IPS DF 6.9 (cell line): ENCODE measurements around the gene ABCB10.

Experiments
- DNase-seq: peaks from one replicate; pipeline ENCODE4 v3.0.0-alpha.2; 2013; ENCODE audit warnings: low read depth, low spot score
- H3K27ac ChIP-seq: one replicate; pipeline ENCODE4 v1.5.1; 2013; ENCODE audit warnings: low read length, control low read depth
- H3K27me3 ChIP-seq: 2 replicates; pipeline ENCODE4 v1.6.1; 2013; ENCODE audit warnings: mild to moderate bottlenecking, low read length; ENCODE audit not compliant: control insufficient read depth, insufficient read depth
- H3K36me3 ChIP-seq: 2 replicates; pipeline ENCODE4 v1.6.1; 2013; ENCODE audit warnings: low read length; ENCODE audit not compliant: control insufficient read depth, insufficient read depth
- H3K4me1 ChIP-seq: 2 replicates; pipeline ENCODE4 v1.6.1; 2013; ENCODE audit warnings: low read length; ENCODE audit not compliant: control insufficient read depth, insufficient read depth
- H3K4me3 ChIP-seq: 2 replicates; pipeline ENCODE4 v1.5.1; 2013; ENCODE audit warnings: mild to moderate bottlenecking, low read length
- H3K9me3 ChIP-seq: 2 replicates; pipeline ENCODE4 v1.6.1; 2013; ENCODE audit warnings: low read length, inconsistent platforms; ENCODE audit not compliant: control insufficient read depth, insufficient read depth
- WGBS: extraction: QIAGEN DNeasy Blood & Tissue Kit; methylation state at CpG from one replicate; pipeline ENCODE4 v1.1.7; 2013; ENCODE audit warnings: mixed read lengths, missing lambda C conversion rate; ENCODE audit not compliant: insufficient read length, insufficient coverage; 5-methylcytosine and 5-hydroxymethylcytosine counted together

ABCB10 gene

DNA sequence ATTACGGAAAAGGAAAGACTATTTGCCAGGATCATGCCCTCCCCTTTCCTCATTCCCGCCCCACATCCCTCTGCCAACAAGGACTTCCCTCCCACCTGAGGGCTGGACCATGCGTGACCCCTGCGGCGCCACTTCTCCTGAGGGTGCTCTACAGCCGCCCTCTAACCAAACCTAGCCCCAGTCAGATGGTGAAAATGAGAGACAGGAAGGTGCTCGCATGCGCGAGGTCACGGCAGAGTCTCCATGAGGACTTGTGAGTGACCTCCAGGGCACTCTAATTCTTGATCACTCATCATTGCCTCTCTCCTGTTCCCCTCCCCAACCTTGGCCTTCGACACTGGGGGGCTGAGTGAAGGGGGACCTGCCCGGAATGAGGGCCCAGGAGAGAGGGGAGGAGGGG is 35.3 kb upstream of the ABCB10 start:
- H3K27ac ChIP-seq = no peak overlapping the region
- H3K36me3 ChIP-seq = peaks cover 12% of the 10 kb centered on the region
- no peak overlapping the region for H3K4me3 ChIP-seq
- WGBS = no CpG with 5 or more reads among the region's 12 CpGs
- no peaks in the 10 kb centered on the region for H3K9me3 ChIP-seq
- H3K27me3 ChIP-seq = no peaks in the 10 kb centered on the region
- DNase-seq = no peak
- H3K4me1 ChIP-seq = no peaks in the 10 kb centered on the region; the same call in 1 of the 2 replicates

DNA sequence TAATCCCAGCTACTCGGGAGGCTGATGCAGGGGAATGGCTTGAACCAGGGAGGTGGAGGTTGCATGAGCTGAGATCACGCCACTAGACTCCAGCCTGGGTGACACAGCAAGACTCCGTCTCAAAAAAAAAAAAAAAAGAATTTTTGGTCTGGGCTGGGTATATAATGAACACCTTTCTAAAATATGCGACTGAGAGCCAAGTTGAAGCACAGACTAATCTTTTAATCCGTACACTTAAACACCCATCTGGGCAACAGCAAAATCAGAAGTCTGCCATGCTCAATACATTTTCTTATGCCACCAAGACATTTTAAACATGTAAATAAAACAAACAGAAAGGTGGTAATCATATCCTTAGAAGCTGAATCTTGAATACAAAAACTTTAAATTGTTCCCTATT is 31.6 kb upstream of the ABCB10 start:
- Histone ChIP-seq H3K4me3 (no peak overlapping the region), H3K27me3 (no peaks in the 10 kb centered on the region), H3K4me1 (no peaks in the 10 kb centered on the region; the same call in 1 of the 2 replicates), H3K27ac (no peak overlapping the region), H3K36me3 (peaks cover 12% of the 10 kb centered on the region), H3K9me3 (no peaks in the 10 kb centered on the region)
- WGBS = no CpG with 5 or more reads among the region's 5 CpGs
- no peak for DNase-seq

DNA sequence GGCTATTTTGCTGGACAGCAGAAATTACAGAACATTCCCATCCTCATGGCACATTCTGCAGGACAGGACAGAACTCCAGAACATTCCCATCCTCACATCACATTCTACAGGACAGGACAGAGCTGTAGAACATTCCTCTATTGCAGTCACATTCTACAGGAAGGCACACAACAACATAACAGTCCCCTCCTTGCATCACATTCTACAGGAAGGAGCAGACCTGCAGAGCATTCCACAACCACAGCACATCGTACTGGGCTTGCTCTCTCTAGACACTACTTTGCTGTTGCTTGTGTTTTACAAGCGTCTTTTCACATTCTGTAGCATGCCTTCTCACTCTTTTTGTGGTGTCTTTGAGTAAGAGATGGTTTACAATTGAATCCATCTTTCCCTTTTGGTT is 26.8 kb upstream of the ABCB10 start:
- no peaks in the 10 kb centered on the region for H3K9me3 ChIP-seq
- no peak for DNase-seq
- H3K27me3 ChIP-seq = no peaks in the 10 kb centered on the region
- no CpG with 5 or more reads among the region's 2 CpGs for WGBS
- no peaks in the 10 kb centered on the region for H3K4me1 ChIP-seq
- no peaks in the 10 kb centered on the region for H3K36me3 ChIP-seq
- H3K4me3 ChIP-seq = no peak overlapping the region
- H3K27ac ChIP-seq = no peak overlapping the region

DNA sequence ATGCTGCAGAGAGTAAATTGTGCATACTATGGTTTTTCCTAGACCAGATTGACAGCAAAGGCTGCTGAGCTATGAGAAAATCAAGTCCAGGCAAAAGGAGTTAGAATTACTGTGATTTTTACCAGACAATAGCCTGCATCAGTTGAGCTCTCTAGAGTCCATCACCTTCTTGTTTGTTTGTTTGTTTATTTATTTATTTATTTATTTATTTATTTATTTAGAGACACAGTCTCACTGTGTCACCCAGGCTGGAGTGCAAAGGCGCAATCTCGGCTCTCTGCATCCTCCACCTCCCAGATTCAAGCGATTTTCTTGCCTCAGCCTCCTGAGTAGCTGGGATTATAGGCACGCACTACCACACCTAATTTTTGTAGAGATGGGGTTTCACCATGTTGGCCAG is 24.2 kb upstream of the ABCB10 start:
- Histone ChIP-seq H3K36me3 (no peaks in the 10 kb centered on the region), H3K27ac (no peak overlapping the region), H3K9me3 (no peaks in the 10 kb centered on the region), H3K27me3 (no peaks in the 10 kb centered on the region), H3K4me3 (no peak overlapping the region), H3K4me1 (no peaks in the 10 kb centered on the region)
- no CpG with 5 or more reads among the region's 4 CpGs for WGBS
- DNase-seq = no peak

GRCh38 chr1:229582011-229582694 is 23.6 kb upstream of the ABCB10 start:
- DNase-seq = no peak
- Histone ChIP-seq H3K36me3 (no peaks in the 10 kb centered on the region), H3K27me3 (no peaks in the 10 kb centered on the region), H3K4me3 (no peak overlapping the region), H3K9me3 (no peaks in the 10 kb centered on the region), H3K27ac (no peak overlapping the region), H3K4me1 (no peaks in the 10 kb centered on the region)
- no CpG with 5 or more reads among the region's 11 CpGs for WGBS

DNA sequence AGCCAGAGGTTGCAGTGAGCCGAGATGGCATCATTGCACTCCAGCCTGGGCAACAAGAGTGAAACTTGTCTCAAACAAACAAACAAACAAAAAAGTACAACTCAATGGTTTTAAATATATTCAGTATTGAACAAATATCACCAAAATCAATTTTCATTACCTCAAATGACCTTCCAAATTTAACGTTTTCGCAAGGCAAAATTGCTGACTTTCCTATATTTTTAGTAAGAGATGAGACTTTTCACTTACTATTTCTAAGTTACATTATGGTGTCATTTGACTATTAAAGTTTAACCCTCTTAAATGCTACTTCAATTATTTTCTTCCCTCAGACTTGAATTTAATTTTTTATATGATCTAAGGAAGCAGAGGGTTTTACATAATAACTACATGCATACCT is 23.0 kb upstream of the ABCB10 start:
- H3K4me3 ChIP-seq = no peak overlapping the region
- H3K9me3 ChIP-seq = no peaks in the 10 kb centered on the region
- 100% methylated on average over 2 of the region's 3 CpGs for WGBS
- no peaks in the 10 kb centered on the region for H3K27me3 ChIP-seq
- no peaks in the 10 kb centered on the region for H3K36me3 ChIP-seq
- no peak for DNase-seq
- H3K27ac ChIP-seq = no peak overlapping the region
- no peaks in the 10 kb centered on the region for H3K4me1 ChIP-seq

GRCh38 chr1:229579059-229579673 is 20.7 kb upstream of the ABCB10 start:
- Histone ChIP-seq H3K9me3 (no peaks in the 10 kb centered on the region), H3K4me3 (no peak overlapping the region), H3K27ac (no peak overlapping the region), H3K4me1 (no peaks in the 10 kb centered on the region), H3K27me3 (no peaks in the 10 kb centered on the region), H3K36me3 (no peaks in the 10 kb centered on the region)
- no CpG with 5 or more reads among the region's 9 CpGs for WGBS
- DNase-seq = no peak

- H3K4me1 ChIP-seq = no peaks in the 10 kb centered on the region
- no peaks in the 10 kb centered on the region for H3K9me3 ChIP-seq
- WGBS = no CpG with 5 or more reads among the region's 14 CpGs
- no peaks in the 10 kb centered on the region for H3K27me3 ChIP-seq
- no peak for DNase-seq
- no peaks in the 10 kb centered on the region for H3K36me3 ChIP-seq
- H3K27ac ChIP-seq = no peak overlapping the region
- H3K4me3 ChIP-seq = no peak overlapping the region
Observed at GRCh38 chr1:229578168-229579058, 19.9 kb upstream of the ABCB10 start.

- Histone ChIP-seq H3K4me3 (no peak overlapping the region), H3K4me1 (no peaks in the 10 kb centered on the region), H3K27me3 (no peaks in the 10 kb centered on the region), H3K9me3 (no peaks in the 10 kb centered on the region), H3K36me3 (no peaks in the 10 kb centered on the region), H3K27ac (no peak overlapping the region)
- WGBS = no CpG with 5 or more reads among the region's 6 CpGs
- no peak for DNase-seq
Observed at GRCh38 chr1:229574679-229575442, 16.4 kb upstream of the ABCB10 start.

GRCh38 chr1:229572286-229572685 is 13.8 kb upstream of the ABCB10 start:
- no peaks in the 10 kb centered on the region for H3K36me3 ChIP-seq
- H3K9me3 ChIP-seq = no peaks in the 10 kb centered on the region
- no peak overlapping the region for H3K4me3 ChIP-seq
- WGBS = no CpG with 5 or more reads among the region's 2 CpGs
- DNase-seq = no peak
- H3K4me1 ChIP-seq = no peaks in the 10 kb centered on the region
- no peaks in the 10 kb centered on the region for H3K27me3 ChIP-seq
- no peak overlapping the region for H3K27ac ChIP-seq
